ENCODE results near the gene MAP2K2.
A peak's percentile ranks its signal among the peaks of the same experiment; 100 is the strongest.

The MAP2K2 gene

DNA sequence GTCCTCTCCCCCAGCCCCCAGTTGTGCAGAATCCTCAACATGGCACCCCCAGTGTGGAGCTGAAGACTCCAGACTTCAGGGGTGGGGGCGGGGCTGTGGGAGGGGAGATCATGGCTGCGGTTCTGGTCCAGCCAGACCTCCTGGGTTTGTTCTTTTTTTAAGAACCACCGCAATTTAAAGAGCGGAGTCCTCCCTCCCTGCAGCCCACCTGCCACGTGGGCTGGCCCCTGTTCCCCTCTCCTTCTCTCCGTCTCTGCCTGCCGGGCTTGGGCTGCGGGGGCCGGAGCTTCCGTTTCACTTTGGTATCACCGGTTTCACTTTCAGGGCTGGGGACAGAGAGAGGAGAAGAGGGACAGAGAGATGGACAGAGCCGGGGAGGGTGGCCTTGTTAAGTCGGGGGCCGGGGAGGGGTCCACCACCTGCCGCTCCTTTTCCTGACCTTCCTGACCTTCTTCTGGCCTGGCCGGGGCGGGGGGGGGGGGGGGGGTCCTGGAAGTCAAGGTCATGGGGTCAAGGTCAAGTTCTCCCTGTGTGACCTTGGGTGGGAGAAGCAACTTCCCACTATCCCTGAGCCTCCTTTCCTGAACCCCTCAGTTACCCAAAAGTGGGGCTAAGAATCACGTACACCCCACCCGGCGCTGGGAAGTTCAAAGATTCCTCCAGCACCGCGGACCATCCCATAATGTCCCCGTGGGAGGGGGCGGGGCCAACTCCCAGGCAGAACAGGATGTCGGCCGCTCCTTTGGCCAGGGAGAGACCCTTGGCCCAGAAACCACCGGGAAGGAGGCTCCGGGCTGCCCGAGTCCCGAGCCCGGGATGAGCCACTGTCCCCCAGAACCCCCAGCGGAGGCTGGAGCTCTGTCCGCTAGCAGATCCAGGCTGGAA, 45.9 kb downstream of the MAP2K2 start:
- in situ Hi-C loops (cut with MboI; ENCODE audit: low pct_unique_long_range_greater_than_20kb, low sequenced_read_pairs, unreplicated experiment), result no loop called here
- TF ChIP-seq, protein P1, sequence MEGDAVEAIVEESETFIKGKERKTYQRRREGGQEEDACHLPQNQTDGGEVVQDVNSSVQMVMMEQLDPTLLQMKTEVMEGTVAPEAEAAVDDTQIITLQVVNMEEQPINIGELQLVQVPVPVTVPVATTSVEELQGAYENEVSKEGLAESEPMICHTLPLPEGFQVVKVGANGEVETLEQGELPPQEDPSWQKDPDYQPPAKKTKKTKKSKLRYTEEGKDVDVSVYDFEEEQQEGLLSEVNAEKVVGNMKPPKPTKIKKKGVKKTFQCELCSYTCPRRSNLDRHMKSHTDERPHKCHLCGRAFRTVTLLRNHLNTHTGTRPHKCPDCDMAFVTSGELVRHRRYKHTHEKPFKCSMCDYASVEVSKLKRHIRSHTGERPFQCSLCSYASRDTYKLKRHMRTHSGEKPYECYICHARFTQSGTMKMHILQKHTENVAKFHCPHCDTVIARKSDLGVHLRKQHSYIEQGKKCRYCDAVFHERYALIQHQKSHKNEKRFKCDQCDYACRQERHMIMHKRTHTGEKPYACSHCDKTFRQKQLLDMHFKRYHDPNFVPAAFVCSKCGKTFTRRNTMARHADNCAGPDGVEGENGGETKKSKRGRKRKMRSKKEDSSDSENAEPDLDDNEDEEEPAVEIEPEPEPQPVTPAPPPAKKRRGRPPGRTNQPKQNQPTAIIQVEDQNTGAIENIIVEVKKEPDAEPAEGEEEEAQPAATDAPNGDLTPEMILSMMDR (IDR thresholded peaks at IDR 0.05; ENCODE audit: extremely low read depth, insufficient read depth, missing control alignments), result no peak
- DNase-seq (ENCODE audit: low spot score), result peak; percentile 78

DNA sequence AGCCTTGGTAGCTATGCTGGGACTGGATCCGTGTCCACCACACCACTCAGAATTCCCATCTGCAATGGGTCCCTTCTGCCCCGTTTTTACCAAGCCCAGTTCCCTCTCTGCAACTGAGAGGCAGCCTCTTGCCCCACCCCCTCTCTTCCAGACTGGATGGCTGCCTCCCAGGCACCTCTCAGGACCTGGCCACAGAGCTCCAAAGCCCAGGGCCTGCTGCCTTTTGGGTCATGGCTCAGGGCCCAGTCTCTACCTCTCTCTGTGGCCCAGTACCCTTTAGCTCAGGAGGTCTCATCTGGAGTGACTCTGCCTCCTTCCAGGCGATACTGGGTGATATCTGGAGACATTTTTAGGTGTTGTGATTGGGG, 46.9 kb downstream of the MAP2K2 start:
- TF ChIP-seq, protein P1 (IDR thresholded peaks at IDR 0.05; ENCODE audit: extremely low read depth, insufficient read depth, missing control alignments), result no peak
- in situ Hi-C loops (cut with MboI; ENCODE audit: low pct_unique_long_range_greater_than_20kb, low sequenced_read_pairs, unreplicated experiment), result no loop called here
- no peak for DNase-seq (ENCODE audit: low spot score)

DNA sequence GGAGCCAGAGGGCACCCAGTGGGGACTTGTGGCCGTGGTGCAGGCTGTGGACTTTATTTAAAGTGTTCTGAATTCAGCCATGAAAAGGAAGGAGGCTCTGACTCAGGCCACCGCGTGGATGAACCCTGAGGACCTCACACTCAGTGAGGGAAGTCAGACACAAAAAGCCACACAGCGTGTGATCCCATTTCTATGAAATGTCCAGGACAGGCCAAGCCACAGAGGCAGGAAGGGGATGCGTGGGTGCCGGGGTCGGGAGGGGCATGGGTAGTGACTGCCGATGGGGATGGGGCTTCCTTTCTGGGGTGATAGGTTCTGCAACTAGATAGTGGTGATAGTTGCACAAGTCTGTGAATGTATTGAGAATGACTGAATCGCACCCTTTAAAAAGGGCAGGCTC, 48.5 kb downstream of the MAP2K2 start:
- TF ChIP-seq, protein P1 (IDR thresholded peaks at IDR 0.05; ENCODE audit: extremely low read depth, insufficient read depth, missing control alignments), result no peak
- in situ Hi-C loops (cut with MboI; ENCODE audit: low pct_unique_long_range_greater_than_20kb, low sequenced_read_pairs, unreplicated experiment), result no loop called here
- no peak for DNase-seq (ENCODE audit: low spot score)

DNA sequence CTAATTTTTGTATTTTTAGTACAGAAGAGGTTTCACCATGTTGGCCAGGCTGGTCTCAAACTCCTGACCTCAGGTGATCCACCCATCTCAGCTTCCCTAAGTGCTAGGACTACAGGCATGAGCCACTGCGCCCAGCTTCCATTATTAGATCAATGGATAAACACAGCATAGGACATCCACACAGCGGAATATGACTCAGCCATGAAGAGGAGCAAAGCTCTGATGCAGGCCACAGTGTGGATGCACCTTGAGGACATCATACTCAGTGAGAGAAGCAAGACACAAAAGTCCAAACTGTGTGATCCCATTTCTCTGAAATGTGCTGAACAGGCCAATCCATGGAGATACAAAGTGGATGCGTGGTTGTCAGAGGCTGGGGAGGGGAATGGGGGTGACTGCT, 52.3 kb downstream of the MAP2K2 start:
- DNase-seq (ENCODE audit: low spot score), result no peak
- TF ChIP-seq, protein P1 (IDR thresholded peaks at IDR 0.05; ENCODE audit: extremely low read depth, insufficient read depth, missing control alignments), result no peak
- in situ Hi-C loops (cut with MboI; ENCODE audit: low pct_unique_long_range_greater_than_20kb, low sequenced_read_pairs, unreplicated experiment), result no loop called here

DNA sequence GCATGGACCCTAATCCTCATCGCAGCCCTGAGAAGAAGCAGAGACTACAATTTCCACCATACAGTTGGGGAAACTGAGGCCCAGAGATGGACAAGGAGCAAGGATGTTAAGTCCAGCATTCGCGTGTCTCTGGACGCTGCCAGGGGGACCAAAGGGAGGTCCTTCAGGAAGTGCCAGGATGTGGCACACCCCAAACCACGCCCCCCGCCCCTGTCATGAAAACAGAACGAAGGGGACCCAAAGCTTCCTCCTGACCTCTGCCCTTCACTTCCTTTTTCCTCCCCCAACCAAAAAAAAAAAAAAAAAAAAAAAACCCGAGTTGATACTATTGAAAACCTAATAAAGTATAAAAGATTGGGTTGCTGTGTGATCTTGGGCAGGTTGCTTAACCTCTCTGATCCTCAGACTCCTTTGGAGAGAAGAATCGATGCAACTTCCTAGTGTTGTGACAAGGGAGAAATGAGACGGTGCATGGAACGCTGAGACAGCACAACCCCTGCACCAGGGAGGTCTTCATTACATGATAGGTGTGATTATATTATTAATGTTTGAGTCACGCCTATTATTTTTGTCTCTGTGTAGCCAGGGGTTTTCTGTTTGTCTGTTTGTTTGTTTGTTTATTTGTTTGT, 54.5 kb downstream of the MAP2K2 start:
- no peak for DNase-seq (ENCODE audit: low spot score)
- TF ChIP-seq, protein P1 (IDR thresholded peaks at IDR 0.05; ENCODE audit: extremely low read depth, insufficient read depth, missing control alignments), result no peak
- in situ Hi-C loops (cut with MboI; ENCODE audit: low pct_unique_long_range_greater_than_20kb, low sequenced_read_pairs, unreplicated experiment), result no loop called here

DNA sequence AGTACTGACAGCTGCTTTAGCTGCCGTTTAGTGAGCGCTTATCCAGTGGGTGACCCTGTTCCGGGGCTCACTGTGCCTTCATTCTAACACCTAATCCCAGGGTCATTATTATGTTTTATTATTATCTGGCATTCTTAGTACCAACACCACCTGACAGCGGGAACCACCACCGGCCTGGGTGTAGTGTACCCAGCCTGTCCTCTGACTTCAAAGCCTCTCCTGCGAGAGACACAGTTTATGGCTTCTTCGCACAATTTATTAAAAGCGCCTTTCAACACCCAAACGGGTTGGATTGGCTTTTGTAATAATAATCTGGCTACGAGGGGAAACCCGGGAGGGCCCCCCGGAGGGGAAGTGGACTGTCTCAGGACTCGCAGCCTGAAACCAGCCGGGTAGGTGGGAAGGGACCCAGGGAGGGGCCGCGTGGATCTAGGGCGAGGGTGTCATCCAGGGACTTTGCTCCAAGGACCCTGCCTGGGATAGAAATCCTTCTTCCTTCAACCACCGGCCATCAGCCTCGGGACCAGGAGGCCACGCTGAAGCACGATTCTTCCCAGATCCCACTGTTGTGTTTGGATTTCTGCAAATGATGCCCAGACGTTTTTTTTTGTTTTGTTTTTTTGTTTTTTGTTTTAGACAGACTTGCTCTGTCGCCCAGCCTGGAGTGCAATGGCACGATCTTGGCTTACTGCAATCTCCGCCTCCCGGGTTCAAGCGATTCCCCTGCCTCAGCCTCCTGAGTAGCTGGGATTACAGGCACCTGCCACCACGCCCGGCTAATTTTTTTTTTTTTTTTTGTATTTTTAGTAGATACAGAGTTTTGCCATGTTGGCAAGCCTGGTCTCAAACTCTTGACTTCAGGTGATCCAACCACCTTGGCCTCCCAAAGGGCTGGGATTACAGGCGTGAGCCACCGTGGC, 55.6 kb downstream of the MAP2K2 start:
- in situ Hi-C loops (cut with MboI; ENCODE audit: low pct_unique_long_range_greater_than_20kb, low sequenced_read_pairs, unreplicated experiment), result no loop called here

More for the DNA sequence above, 55.6 kb downstream of the MAP2K2 start:
- TF ChIP-seq, protein P1 (IDR thresholded peaks at IDR 0.05; ENCODE audit: extremely low read depth, insufficient read depth, missing control alignments), result no peak
- no peak for DNase-seq (ENCODE audit: low spot score)

Measured in GM13977 (cell line).